PC-9 (cell line): ENCODE measurements around the gene SNX8.
"Not testable (repeated sequence)": the region's sequence is repeated elsewhere in the genome, so short reads cannot be mapped to it uniquely, and the experiment has no call there.

Source experiments
- EZH2 ChIP-seq: fragments of 200-600 bp; sonication (generic); IDR thresholded peaks from 2 replicates; pipeline ENCODE4 v1.8.0; 2017; ENCODE audit warnings: antibody characterized with exemption, low read depth
- TF ChIP-seq, protein P1 (sequence below): fragments of 200-600 bp; sonication (generic); conservative IDR thresholded peaks from 2 replicates; pipeline ENCODE4 v1.6.1; 2017; ENCODE audit warnings: mixed run types, antibody characterized with exemption, mild to moderate bottlenecking, moderate library complexity

DNA sequence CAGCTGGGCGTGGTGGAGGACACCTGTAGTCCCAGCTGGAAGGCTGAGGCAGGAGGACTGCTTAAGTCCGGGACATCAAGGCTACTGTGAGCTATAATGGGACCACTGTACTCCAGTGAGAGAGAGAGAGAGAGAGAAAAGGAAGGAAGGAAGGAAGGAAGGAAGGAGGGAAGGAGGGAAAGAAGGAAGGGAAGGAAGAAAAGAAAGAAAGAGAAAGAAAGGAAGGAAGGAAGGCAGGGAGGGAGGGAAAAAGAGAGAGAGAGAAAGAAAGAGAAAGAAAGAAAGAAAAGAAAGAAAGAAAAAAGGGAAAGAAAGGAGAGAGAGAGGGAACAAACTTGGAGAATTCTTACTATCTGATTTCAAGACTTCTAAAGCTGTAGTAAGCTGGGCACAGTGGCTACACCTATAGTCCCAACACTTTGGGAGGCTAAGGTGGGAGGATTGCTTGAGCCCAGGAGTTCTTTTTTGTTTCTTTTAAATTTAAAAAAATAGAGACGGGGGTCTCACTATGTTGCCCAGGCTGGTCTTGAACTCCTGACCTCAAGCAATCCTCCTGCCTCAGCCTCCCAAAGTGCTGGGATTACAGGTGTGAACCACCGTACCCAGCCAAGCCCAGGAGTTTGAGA lies 18.5 kb upstream of the SNX8 start:
- TF ChIP-seq, protein P1, sequence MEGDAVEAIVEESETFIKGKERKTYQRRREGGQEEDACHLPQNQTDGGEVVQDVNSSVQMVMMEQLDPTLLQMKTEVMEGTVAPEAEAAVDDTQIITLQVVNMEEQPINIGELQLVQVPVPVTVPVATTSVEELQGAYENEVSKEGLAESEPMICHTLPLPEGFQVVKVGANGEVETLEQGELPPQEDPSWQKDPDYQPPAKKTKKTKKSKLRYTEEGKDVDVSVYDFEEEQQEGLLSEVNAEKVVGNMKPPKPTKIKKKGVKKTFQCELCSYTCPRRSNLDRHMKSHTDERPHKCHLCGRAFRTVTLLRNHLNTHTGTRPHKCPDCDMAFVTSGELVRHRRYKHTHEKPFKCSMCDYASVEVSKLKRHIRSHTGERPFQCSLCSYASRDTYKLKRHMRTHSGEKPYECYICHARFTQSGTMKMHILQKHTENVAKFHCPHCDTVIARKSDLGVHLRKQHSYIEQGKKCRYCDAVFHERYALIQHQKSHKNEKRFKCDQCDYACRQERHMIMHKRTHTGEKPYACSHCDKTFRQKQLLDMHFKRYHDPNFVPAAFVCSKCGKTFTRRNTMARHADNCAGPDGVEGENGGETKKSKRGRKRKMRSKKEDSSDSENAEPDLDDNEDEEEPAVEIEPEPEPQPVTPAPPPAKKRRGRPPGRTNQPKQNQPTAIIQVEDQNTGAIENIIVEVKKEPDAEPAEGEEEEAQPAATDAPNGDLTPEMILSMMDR, result not testable (repeated sequence)
- not testable (repeated sequence) for TF ChIP-seq EZH2
